ENCODE data around the gene MYBPC2.
A peak's percentile ranks its signal among the peaks of the same experiment; 100 is the strongest.

DNA sequence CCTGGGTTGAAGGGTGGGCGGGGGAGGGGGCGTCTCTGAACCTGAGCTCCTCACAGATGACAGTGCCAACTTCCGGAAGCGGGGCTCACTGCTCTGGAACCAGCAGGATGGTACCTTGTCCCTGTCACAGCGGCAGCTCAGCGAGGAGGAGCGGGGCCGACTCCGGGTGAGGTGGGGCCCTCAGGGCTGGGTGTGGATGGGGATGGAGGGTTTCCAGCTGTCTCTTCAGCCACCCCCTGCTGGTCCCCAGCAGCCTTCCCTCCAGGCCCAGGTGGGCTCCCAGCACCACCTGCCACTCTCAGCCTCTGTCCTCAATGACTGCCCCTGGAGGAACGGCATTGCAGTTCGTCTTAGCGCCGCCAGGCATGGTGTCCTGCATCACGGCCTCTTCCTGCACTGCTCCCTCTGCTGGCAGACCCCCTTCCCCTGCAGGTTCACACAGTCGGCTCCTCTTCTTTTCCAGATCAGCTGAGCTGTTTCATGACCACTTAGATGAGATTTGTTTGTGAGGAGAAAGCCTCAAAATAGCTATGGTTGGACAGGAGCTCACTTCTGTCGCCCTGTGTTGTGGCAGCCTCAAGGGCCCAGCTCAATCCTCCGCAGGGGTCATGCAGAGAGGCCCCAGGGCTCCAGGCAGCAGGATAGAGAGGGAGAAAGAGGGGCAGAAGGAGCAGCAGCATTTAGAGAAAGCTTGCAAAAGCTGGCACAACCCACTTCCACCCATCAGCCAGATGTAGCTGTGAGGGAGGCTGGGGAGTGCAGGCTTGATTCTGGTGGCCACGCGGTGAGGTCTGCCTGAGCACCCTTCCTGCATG lies 46.4 kb downstream of the MYBPC2 start:
- TF ChIP-seq, protein P1, sequence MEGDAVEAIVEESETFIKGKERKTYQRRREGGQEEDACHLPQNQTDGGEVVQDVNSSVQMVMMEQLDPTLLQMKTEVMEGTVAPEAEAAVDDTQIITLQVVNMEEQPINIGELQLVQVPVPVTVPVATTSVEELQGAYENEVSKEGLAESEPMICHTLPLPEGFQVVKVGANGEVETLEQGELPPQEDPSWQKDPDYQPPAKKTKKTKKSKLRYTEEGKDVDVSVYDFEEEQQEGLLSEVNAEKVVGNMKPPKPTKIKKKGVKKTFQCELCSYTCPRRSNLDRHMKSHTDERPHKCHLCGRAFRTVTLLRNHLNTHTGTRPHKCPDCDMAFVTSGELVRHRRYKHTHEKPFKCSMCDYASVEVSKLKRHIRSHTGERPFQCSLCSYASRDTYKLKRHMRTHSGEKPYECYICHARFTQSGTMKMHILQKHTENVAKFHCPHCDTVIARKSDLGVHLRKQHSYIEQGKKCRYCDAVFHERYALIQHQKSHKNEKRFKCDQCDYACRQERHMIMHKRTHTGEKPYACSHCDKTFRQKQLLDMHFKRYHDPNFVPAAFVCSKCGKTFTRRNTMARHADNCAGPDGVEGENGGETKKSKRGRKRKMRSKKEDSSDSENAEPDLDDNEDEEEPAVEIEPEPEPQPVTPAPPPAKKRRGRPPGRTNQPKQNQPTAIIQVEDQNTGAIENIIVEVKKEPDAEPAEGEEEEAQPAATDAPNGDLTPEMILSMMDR (IDR thresholded peaks at IDR 0.05), result peak in 1 of 3 experiments; percentile 7
- TF ChIP-seq POLR2AphosphoS5 (IDR thresholded peaks at IDR 0.05; ENCODE audit: insufficient read depth in 1 of 2, low read depth in 1 of 2) (no peak), POLR2A (IDR thresholded peaks at IDR 0.05) (no peak)

Measured in vagina (tissue), 2 donors.